ENCODE measurements around the gene GAS2L1.
"Not testable (repeated sequence)": the region's sequence is repeated elsewhere in the genome, so short reads cannot be mapped to it uniquely, and the experiment has no call there.

GAS2L1 gene

DNA sequence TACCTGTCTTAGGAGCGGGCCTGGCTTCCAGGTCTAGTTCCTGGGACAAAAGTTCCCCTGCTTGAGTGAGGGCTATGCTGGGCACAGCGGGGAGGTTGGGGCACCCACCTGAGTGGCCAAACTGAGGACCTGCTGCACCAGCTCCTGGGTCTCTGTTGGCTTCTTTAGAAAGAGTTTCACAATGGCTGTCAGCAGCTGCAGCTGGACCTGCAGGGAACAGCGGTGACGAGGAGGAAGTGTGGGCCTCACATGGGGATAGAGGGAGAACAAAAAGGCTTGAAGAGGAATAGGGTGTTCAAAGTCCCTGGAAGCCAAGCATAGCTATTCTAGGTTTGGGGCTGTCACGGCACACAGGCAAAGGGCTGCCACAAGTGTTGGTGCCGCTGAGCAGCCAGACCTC is 35.7 kb downstream of the GAS2L1 start:
- no peak for DNase-seq (ENCODE audit: low read depth in 2 of 2)

DNA sequence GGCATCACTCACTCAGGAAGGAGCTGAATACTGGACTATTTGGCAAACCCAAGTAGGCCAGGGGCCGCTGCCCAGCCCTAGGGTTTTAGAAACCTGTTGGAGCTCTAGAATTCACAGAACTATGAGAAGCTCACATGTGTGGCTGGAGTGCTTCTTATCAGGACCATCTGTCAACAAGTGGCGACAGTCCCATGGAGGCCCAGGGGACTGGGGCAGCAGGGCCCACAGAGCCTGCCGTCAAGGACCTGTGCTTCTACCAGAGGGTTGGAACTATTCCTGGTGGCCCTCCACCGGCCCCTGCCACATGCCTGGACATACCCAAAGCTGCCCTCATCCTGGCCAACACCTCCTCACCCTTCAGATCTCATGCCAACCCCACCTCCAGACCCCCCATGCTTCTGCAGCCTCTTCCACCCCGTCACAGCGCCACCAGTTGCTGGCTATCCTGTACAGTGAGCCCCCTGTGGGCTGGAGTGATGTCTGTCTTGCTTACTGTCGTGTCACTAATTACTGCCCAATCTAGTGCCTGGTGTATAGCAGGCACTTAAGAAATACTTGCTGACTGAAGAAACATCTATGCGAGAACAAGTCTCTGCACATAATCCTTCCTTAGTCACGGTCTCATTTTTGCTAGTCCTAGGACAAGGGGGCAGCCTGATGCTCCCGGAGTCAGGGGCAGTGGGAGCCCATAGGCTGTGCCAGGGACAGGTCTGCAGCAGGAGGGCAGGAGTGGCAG is 36.3 kb downstream of the GAS2L1 start:
- no peak for DNase-seq (ENCODE audit: low read depth in 2 of 2)

- no peak for DNase-seq (ENCODE audit: low read depth in 2 of 2)
Observed at GRCh38 chr22:29343313-29343805, 36.9 kb downstream of the GAS2L1 start.

GRCh38 chr22:29344137-29344536 is 37.7 kb downstream of the GAS2L1 start:
- DNase-seq (ENCODE audit: low read depth in 2 of 2): no peak

DNA sequence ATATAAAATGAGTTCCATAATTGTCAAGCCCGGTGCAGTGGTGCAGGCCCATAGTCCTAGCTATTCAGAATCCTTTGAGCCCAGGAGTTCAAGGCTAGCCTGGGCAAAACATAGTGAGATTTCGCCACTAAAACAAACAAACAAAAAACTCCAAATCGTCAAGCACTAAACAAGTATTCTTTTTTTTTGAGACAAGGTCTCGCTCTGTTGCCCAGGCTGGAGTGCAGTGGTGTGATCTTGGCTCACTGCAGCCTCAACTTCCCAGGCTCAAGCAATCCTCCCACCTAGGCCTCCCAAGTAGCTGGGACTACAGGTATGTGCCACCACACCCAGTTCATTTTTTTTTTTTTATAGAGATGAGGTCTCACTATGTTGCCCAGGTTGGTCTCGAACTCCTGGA is 38.4 kb downstream of the GAS2L1 start:
- not testable (repeated sequence) for DNase-seq (ENCODE audit: low read depth in 2 of 2)

GRCh38 chr22:29345932-29346331 is 39.5 kb downstream of the GAS2L1 start:
- DNase-seq (ENCODE audit: low read depth in 2 of 2): no peak

GRCh38 chr22:29346659-29347058 is 40.2 kb downstream of the GAS2L1 start:
- DNase-seq (ENCODE audit: low read depth in 2 of 2): no peak

DNA sequence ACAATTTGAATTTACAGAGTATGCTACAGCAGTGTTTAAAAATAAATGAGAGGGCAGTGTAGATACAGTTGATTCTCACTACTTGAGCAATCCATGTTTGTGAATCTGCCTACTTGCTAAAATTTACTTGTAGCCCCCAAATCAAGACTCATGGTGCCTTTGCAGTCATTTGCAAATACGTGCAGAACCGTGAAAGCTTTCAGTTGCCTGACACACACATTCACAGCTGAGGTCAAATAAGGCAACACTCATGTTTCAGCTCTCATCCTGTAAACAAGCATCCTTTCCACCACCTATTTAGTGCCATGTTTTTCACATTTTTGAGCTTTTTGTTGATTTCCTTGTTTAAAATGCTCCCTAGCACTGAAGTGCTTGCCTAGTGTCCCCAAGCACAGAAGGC is 41.6 kb downstream of the GAS2L1 start:
- no peak for DNase-seq (ENCODE audit: low read depth in 2 of 2)

DNA sequence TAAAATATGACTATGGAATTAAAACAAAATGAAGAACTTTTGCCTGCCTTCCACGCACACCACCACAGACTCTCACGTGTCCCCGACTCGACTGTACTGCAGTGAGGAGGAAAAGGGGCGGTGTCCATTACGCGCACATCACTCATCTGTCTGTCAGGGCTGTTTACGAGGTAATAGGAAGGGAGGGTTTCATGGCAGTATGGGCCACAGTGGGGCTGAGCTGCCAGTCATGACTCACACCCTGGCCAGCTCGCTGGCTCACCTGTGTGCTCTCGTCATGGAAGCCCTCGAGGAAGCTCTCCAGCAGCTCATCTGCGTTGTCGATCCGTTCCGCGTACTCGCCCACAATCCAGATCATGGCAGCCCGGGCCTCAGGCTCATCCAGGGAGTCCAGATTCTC is 42.5 kb downstream of the GAS2L1 start:
- DNase-seq (ENCODE audit: low read depth in 2 of 2): no peak

GRCh38 chr22:29351042-29351441 is 44.6 kb downstream of the GAS2L1 start:
- no peak for DNase-seq (ENCODE audit: low read depth in 2 of 2)

GRCh38 chr22:29351891-29352290 is 45.4 kb downstream of the GAS2L1 start:
- DNase-seq (ENCODE audit: low read depth in 2 of 2): no peak

- DNase-seq (ENCODE audit: low read depth in 2 of 2): no peak
Observed at GRCh38 chr22:29352778-29353177, 46.3 kb downstream of the GAS2L1 start.

DNA sequence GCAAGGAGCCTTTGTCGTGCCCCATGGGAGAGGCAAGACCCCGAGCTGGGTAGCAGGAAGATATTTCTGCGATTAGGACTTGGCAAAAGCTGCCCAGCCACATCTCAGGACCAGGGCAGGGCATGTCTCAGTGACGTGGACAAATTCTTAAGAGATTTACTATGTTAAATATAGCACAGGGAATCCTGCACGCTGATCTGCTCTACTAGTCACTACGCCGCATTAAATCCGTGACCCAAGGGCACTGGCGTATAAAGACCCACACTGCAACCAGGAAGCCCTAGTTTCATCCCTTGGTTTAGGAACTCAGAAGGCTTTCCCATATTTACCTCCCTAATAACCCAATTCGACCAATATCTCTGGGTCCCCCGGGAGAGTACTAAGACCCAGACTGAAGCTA is 46.8 kb downstream of the GAS2L1 start:
- no peak for DNase-seq (ENCODE audit: low read depth in 2 of 2)

GRCh38 chr22:29353860-29354259 is 47.4 kb downstream of the GAS2L1 start:
- DNase-seq (ENCODE audit: low read depth in 2 of 2): no peak

- DNase-seq (ENCODE audit: low read depth in 2 of 2): not testable (repeated sequence)
Observed at GRCh38 chr22:29357193-29357890, 50.9 kb downstream of the GAS2L1 start.

- no peak for DNase-seq (ENCODE audit: low read depth in 2 of 2)
Observed at GRCh38 chr22:29359469-29359868, 53.0 kb downstream of the GAS2L1 start.
